Esophagus squamous epithelium (tissue), 5 donors: ENCODE measurements around the gene PIF1. TPM values are rescaled to one million over a fixed set of nuclear protein-coding genes. Genes with fewer than 3 reads are reported as not detected.

Experiments used
- DNase-seq: peaks from one replicate; lab custom pipeline; 2025; lab: John Stamatoyannopoulos, UW
- H3K27ac ChIP-seq, 4 donors: fragments of 200-600 bp; sonication (generic); one replicate each; pipeline ENCODE4 v1.5.1; 2016 to 2019; ENCODE audit warnings: mild to moderate bottlenecking in 1 of 4
- H3K27me3 ChIP-seq, 4 donors: fragments of 200-600 bp; sonication (generic); 1 replicate in 3 of 4; 2 replicates in 1 of 4; pipeline versions ENCODE4 v1.5.1 to v1.6.0; 2017 to 2021; ENCODE audit warnings: antibody characterized with exemption in 1 of 4
- H3K36me3 ChIP-seq, 3 donors: fragments of 200-600 bp; sonication (generic); one replicate each; pipeline ENCODE4 v1.5.1; 2016 to 2019
- H3K4me1 ChIP-seq, 3 donors: fragments of 200-600 bp; sonication (generic); one replicate each; pipeline ENCODE4 v1.5.1; 2017 to 2019
- H3K4me3 ChIP-seq, 4 donors: fragments of 200-600 bp; sonication (generic); 1 replicate in 3 of 4; 2 replicates in 1 of 4; pipeline ENCODE4 v1.5.1; 2016 to 2019; ENCODE audit warnings: mild to moderate bottlenecking in 2 of 4, moderate library complexity in 1 of 4
- H3K9me3 ChIP-seq, 3 donors: fragments of 200-600 bp; sonication (generic); one replicate each; pipeline ENCODE4 v1.5.1; 2016 to 2019
- CTCF ChIP-seq, 6 experiments: fragments of 450-650 bp in 4 of 6; fragments of 200-600 bp in 2 of 6; sonication (generic) in 2 of 6; IDR thresholded peaks; one replicate each; pipeline ENCODE4 v1.5.1; 2016 to 2019; ENCODE audit warnings: antibody characterized with exemption in 6 of 6, mild to moderate bottlenecking in 4 of 6, moderate library complexity in 4 of 6
- POLR2A ChIP-seq, 4 donors: fragments of 450-650 bp; IDR thresholded peaks; one replicate each; pipeline ENCODE4 v1.6.1; 2017; ENCODE audit warnings: antibody characterized with exemption in 4 of 4, mild to moderate bottlenecking in 4 of 4, moderate library complexity in 3 of 4
- WGBS, 2 donors: methylation state at CpG; one replicate each; pipeline ENCODE4 v1.1.5; 2018; 5-methylcytosine and 5-hydroxymethylcytosine counted together
- intact Hi-C: fragments of 100-400 bp; cut with DNase I; formaldehyde crosslinking; loops from one replicate; pipeline ENCODE4 v1.15.0; 2022
- total RNA-seq, 4 donors: library from RNA; depleted of rRNA; stranded (reverse); fragments of >200 nt; gene quantifications; one replicate each; pipeline ENCODE4 v1.1.0, GENCODE V29; 2016
- donor health status: DM: yes; HTN: yes; CAD: no.

PIF1 gene
- total RNA-seq, 4 donors from 2014 or later: 1.8 to 17.5 (median 3.8) TPM

- Histone ChIP-seq H3K36me3 (no peaks in the 10 kb centered on the region), H3K4me1 (no peaks in the 10 kb centered on the region), H3K27ac (no peak overlapping the region), H3K27me3 (no peaks in the 10 kb centered on the region), H3K9me3 (no peaks in the 10 kb centered on the region), H3K4me3 (no peak overlapping the region)
- 77 to 95% methylated on average over 5 of the region's 5 CpGs for WGBS, 2 donors
- DNase-seq: no peak
- TF ChIP-seq CTCF (IDR thresholded peaks at IDR 0.05) (no peak), POLR2A (IDR thresholded peaks at IDR 0.05) (no peak)
- intact Hi-C loops: no loop called here
Measured at GRCh38 chr15:64782751-64783150, 42.7 kb downstream of the PIF1 start.

GRCh38 chr15:64781299-64781698 is 44.1 kb downstream of the PIF1 start:
- no peak overlapping the region for H3K4me3 ChIP-seq
- no peaks in the 10 kb centered on the region for H3K36me3 ChIP-seq
- 68 to 71% methylated on average over 6 of the region's 6 CpGs for WGBS, 2 donors
- no peak overlapping the region for H3K27ac ChIP-seq
- peaks cover 0 to 8% (median 0%) of the 10 kb centered on the region in 4 donors for H3K27me3 ChIP-seq
- peaks cover 0 to 8% (median 0%) of the 10 kb centered on the region in 3 donors for H3K4me1 ChIP-seq
- intact Hi-C loops: no loop called here
- TF ChIP-seq CTCF (IDR thresholded peaks at IDR 0.05) (no peak), POLR2A (IDR thresholded peaks at IDR 0.05) (no peak)
- no peak for DNase-seq
- H3K9me3 ChIP-seq: no peaks in the 10 kb centered on the region

GRCh38 chr15:64780600-64781156 is 44.8 kb downstream of the PIF1 start:
- no peaks in the 10 kb centered on the region for H3K36me3 ChIP-seq
- peaks cover 0 to 14% (median 0%) of the 10 kb centered on the region in 4 donors for H3K27me3 ChIP-seq
- no peak overlapping the region for H3K27ac ChIP-seq
- H3K4me1 ChIP-seq: peaks cover 0 to 14% (median 0%) of the 10 kb centered on the region in 3 donors
- intact Hi-C loops: no loop called here
- WGBS, 2 donors: 68 to 74% methylated on average over 4 to 8 of the region's 8 CpGs
- no peaks in the 10 kb centered on the region for H3K9me3 ChIP-seq
- no peak for TF ChIP-seq CTCF (IDR thresholded peaks at IDR 0.05)
- DNase-seq: no peak
- no peak overlapping the region for H3K4me3 ChIP-seq

GRCh38 chr15:64779630-64780029 is 45.8 kb downstream of the PIF1 start:
- no peak for TF ChIP-seq POLR2A (IDR thresholded peaks at IDR 0.05)
- TF ChIP-seq CTCF (IDR thresholded peaks at IDR 0.05): no peak
- intact Hi-C loops: no loop called here
- Histone ChIP-seq H3K36me3 (no peaks in the 10 kb centered on the region), H3K4me3 (no peak overlapping the region), H3K27ac (no peak overlapping the region), H3K9me3 (no peaks in the 10 kb centered on the region), H3K27me3 (peaks cover 0 to 24% (median 0%) of the 10 kb centered on the region in 4 donors), H3K4me1 (peaks cover 0 to 22% (median 5%) of the 10 kb centered on the region in 3 donors)
- DNase-seq: no peak
- 88% methylated on average over 1 of the region's 1 CpG; no CpG with 5 or more reads in 1 of the 2 donors for WGBS, 2 donors

- 58 to 71% methylated on average over 2 of the region's 2 CpGs for WGBS, 2 donors
- H3K4me3 ChIP-seq: no peak overlapping the region
- TF ChIP-seq POLR2A (IDR thresholded peaks at IDR 0.05): no peak
- no peak for TF ChIP-seq CTCF (IDR thresholded peaks at IDR 0.05)
- H3K27ac ChIP-seq: no peak overlapping the region
- H3K4me1 ChIP-seq: peaks cover 0 to 24% (median 5%) of the 10 kb centered on the region in 3 donors
- DNase-seq: no peak
- no peaks in the 10 kb centered on the region for H3K9me3 ChIP-seq
- intact Hi-C loops: no loop called here
- peaks cover 0 to 30% (median 0%) of the 10 kb centered on the region in 4 donors for H3K27me3 ChIP-seq
- H3K36me3 ChIP-seq: no peaks in the 10 kb centered on the region
Measured at GRCh38 chr15:64779024-64779423, 46.4 kb downstream of the PIF1 start.
